C4-2B (cell line): Measurements from ENCODE around the gene PARD3B.

ENCODE experiments used
- CTCF ChIP-seq: fragments of 450-650 bp; conservative IDR thresholded peaks from 2 replicates; pipeline ENCODE4 v1.5.1; 2017; ENCODE audit warnings: mild to moderate bottlenecking
- ZFX ChIP-seq: fragments of 450-650 bp; IDR thresholded peaks from 2 replicates; pipeline ENCODE4 v1.6.1; 2017

- no peak for TF ChIP-seq CTCF
- no peak for TF ChIP-seq ZFX
These were observed 1037.1 kb downstream of the PARD3B start for GRCh38 chr2:205582366-205582765.
